Coronary artery (tissue), 2 donors: ENCODE data around the gene NCCRP1.

ENCODE experiments used
- DNase-seq: peaks from one replicate; pipeline ENCODE4 v3.0.0-alpha.2; 2017; ENCODE audit warnings: low spot score
- H3K27ac ChIP-seq, 2 donors: fragments of 200-600 bp; sonication (generic); one replicate each; pipeline ENCODE4 v1.5.1; 2016 to 2019
- H3K4me3 ChIP-seq: fragments of 200-600 bp; sonication (generic); 2 replicates; pipeline ENCODE4 v1.5.1; 2016; ENCODE audit warnings: mild to moderate bottlenecking, moderate library complexity
- TF ChIP-seq, protein P1 (sequence below): fragments of 200-600 bp; sonication (generic); IDR thresholded peaks from one replicate; pipeline ENCODE4 v1.5.1; 2019; ENCODE audit warnings: antibody characterized with exemption

NCCRP1 gene

DNA sequence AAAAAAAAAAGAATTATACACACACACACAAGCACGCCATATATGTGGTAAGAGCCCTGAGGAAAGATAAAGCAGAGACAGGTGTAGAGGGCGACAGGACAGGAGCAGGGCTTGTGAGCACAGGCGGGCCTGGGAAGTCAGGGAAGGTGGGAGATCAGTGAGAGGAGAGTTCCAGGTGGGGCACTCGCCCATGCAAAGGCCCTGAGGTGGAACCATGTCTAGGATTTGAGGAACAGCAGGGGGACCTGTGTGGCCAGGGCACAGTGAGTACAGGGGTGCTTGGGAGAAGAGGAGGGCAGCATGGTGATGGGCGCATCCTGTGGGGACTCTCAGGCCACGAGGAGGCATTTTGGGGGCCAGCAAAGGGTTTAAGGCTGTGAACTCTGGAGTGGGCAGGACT is 32.5 kb upstream of the NCCRP1 start:
- no peak for DNase-seq
- H3K27ac ChIP-seq = no peak overlapping the region
- TF ChIP-seq, protein P1, sequence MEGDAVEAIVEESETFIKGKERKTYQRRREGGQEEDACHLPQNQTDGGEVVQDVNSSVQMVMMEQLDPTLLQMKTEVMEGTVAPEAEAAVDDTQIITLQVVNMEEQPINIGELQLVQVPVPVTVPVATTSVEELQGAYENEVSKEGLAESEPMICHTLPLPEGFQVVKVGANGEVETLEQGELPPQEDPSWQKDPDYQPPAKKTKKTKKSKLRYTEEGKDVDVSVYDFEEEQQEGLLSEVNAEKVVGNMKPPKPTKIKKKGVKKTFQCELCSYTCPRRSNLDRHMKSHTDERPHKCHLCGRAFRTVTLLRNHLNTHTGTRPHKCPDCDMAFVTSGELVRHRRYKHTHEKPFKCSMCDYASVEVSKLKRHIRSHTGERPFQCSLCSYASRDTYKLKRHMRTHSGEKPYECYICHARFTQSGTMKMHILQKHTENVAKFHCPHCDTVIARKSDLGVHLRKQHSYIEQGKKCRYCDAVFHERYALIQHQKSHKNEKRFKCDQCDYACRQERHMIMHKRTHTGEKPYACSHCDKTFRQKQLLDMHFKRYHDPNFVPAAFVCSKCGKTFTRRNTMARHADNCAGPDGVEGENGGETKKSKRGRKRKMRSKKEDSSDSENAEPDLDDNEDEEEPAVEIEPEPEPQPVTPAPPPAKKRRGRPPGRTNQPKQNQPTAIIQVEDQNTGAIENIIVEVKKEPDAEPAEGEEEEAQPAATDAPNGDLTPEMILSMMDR = no peak
- no peak overlapping the region for H3K4me3 ChIP-seq

DNA sequence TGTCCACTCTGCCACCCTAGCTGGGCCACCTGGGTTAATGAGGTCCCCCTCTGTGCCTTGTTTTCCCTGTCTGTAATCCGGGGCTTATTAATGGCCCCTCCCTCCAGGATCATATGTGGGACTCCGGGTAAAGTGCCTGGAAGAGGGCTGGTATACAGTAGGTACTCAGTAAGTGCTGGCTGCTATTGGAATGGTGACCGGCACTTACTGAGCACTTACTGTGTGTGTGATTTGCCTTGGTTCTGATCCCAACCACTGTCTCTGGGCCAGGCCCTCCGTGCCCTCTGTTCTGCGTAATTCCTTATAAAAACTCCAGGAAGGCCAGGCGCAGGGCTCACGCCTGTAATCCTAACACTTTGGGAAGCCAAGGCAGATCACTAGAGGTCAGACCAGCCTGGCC is 30.9 kb upstream of the NCCRP1 start:
- no peak overlapping the region for H3K27ac ChIP-seq
- TF ChIP-seq, protein P1 = no peak
- no peak for DNase-seq

DNA sequence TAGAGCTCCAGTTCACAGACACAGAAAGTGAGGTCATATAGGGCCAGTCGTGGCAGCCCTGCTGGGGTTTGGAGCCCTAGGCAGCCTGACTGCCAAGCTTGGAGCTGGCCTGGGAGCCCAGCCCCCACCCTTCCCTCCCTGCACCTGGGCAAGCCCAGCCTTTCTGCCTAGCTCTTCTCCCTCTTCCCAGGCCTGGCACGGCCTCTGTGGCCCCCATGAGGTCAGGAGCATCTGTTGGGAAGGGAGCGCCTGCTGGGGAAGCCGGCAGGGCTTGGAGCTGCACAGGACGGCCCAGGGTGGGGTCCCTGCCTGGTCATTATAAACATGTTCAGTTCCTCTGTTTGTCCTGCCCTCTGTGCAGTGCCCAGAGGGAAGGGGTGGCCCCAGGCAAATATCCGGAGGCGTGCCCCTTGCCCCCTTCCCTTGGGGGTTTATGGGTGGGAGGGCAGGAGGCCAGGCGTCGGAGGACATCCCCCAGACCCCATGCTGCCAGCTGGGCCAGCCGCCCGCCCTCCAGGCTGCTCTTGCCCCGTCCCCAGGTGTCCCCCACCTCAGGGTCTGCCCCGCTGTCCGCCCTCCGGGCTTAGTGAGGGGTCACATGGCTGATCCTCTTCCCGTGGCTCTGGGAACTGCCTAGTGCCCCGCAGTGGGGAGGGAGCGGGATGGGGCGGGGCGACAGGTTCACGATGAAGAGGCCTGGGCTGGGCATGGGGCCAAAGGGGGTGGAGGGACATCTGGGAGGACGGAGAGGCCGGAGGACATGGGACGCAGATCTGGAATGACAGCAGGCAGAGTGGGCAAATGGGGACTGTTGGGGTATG is 30.0 kb upstream of the NCCRP1 start:
- DNase-seq = no peak
- TF ChIP-seq, protein P1 = no peak
- Histone ChIP-seq H3K27ac (peak overlapping the region in 1 of 2 donors; percentile 11), H3K4me3 (no peak overlapping the region)

More for the DNA sequence above, 30.9 kb upstream of the NCCRP1 start:
- no peak overlapping the region for H3K4me3 ChIP-seq

DNA sequence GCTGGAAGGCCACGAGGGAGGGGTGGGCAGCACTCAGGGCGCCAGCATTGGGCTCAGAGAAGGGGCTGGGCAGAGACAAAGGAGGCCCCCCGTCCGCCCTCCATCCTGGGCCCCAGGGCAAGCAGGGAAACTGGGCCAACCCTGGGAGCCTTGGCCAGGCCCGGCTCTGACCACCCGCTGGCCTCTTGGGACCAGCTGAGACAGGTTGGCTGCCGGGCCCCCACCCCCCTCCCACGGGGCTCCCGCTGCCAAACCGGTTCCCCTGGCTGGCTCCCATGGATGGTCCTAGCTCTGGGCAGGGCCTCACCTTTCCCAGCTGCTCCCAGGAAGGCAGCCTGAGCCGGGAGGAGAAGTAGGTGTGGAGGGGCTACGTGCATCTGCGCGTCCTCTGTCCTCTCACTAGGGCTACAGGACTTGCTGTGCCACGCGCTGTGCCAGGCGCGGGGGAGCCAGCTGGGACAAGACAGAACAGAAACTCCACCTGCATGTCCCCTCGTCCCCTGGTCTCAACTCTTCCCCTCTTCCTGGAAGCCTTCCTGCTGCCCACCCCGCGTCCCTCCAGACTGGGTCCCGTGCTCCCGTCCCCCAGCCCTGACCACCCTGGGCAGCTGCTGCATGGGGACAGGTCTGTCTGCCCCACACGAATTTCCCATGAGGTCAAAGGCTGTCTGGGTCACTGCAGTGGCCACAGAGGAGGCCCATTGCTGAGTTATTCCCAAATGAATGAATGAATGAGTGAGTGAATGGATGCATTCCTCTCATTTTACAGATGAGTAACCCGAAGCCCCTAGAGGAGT is 29.1 kb upstream of the NCCRP1 start:
- no peak overlapping the region for H3K4me3 ChIP-seq
- no peak for DNase-seq
- peak overlapping the region in 1 of 2 donors; percentile 9 for H3K27ac ChIP-seq
- TF ChIP-seq, protein P1 = no peak

DNA sequence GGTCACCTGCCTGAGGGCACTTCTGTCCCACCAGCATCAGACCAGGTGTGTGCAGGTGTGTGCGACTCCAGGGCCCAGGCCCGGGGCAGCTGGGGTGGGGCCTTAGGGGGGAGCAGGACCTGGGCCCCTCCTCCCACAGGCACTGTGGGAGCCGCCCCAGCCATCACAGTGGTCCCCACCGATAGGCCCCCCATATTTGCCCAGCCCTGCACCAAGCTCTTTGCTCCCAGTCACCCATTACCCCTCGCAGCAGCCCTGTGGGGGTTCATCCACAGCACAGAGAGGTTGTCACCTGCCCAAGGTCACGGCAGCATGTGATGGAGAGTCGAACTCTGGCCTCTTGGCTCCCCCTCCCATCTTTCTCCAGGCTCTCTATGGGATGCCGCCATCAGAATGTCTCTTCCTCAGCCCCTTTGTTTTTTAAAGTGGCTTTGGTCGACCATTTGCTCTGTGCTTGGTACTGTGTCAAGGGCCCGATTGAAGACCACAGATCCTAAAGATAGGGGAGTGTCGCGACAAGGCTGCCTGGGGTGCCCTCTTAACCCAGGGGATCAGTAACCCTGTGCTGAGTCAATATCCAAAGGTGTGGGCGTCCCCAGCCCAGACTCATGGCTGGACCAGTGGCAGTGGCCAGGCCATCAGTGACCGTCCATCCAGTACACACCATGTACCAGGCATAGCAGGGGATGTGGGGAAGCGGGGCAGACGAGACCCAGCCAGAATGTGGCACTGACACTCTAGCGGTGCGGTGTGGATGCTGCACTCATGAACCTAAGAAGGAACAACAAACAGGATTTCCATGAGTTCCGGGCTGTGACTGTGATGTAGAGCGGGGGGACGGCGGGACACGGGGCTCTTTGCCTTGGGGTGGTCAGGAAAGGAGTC is 28.3 kb upstream of the NCCRP1 start:
- TF ChIP-seq, protein P1 = no peak
- no peak overlapping the region for H3K4me3 ChIP-seq
- DNase-seq = no peak
- H3K27ac ChIP-seq = no peak overlapping the region

DNA sequence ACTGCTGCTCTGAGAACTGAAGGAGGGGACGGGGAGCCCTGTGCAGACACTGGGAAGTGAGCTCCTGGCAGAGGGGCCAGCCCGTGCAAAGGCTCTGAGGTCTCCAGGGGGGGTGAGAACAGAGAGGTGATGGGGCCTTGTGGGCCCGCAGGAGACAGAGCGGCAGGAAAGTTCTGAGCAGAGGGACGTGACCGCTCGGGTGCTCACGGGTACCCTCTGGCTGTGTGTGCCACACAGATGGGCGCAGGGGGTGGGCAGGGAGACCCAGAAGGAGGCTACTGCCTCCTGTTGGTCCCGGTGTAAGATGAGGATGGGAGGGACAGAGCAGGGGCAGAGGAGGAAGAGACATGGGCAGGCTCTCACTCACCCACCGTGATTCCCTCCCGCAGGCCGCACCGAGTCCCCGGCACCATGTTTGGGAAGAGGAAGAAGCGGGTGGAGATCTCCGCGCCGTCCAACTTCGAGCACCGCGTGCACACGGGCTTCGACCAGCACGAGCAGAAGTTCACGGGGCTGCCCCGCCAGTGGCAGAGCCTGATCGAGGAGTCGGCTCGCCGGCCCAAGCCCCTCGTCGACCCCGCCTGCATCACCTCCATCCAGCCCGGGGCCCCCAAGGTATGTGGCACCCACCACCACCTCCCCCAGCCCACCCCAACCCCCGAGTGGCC is 27.5 kb upstream of the NCCRP1 start:
- DNase-seq = no peak
- no peak overlapping the region for H3K27ac ChIP-seq
- TF ChIP-seq, protein P1 = no peak

More for the DNA sequence above, 27.5 kb upstream of the NCCRP1 start:
- H3K4me3 ChIP-seq = no peak overlapping the region
